Activated CD8-positive, alpha-beta T cell treated with anti-CD3 and anti-CD28 coated beads for 36 hours (primary cell): Measurements from ENCODE around the gene MRPS6. TPM values are rescaled to one million over a fixed set of nuclear protein-coding genes. Genes with fewer than 3 reads are reported as not detected.
A peak's percentile ranks its signal among the peaks of the same experiment; 100 is the strongest.

ENCODE experiments used
- ATAC-seq: fragments of 200-7000 bp; cut with Tn5 transposase; one replicate; pipeline ENCODE4 v1.10.0; 2021; ENCODE audit warnings: mild to moderate bottlenecking, moderate library complexity
- CTCF ChIA-PET: fragments of 350-600 bp; sonication (Branson Sonifier 250); formaldehyde crosslinking; loops from one replicate; lab custom pipeline; 2021; ENCODE audit warnings: antibody characterized with exemption; lab: Charles Lee
- POLR2A ChIA-PET: fragments of 350-600 bp; sonication (Branson Sonifier 250); formaldehyde crosslinking; loops from one replicate; lab custom pipeline; 2021; ENCODE audit warnings: antibody characterized with exemption; lab: Charles Lee
- DNase-seq: peaks from one replicate; pipeline ENCODE4 v3.0.0-alpha.2; 2020
- H3K27ac Mint-ChIP-seq: one replicate; pipeline ENCODE4 v1.8.0; 2021; ENCODE audit warnings: mild to moderate bottlenecking, mixed read lengths
- H3K27me3 Mint-ChIP-seq: one replicate; pipeline ENCODE4 v1.8.0; 2021; ENCODE audit warnings: mixed read lengths
- H3K36me3 Mint-ChIP-seq: one replicate; pipeline ENCODE4 v1.8.0; 2021; ENCODE audit warnings: low read depth, mixed read lengths
- H3K4me1 Mint-ChIP-seq: one replicate; pipeline ENCODE4 v1.8.0; 2021; ENCODE audit warnings: low read depth, mixed read lengths
- H3K4me3 Mint-ChIP-seq: one replicate; pipeline ENCODE4 v1.8.0; 2021; ENCODE audit warnings: mild to moderate bottlenecking, moderate library complexity, mixed read lengths
- H3K9me3 Mint-ChIP-seq: one replicate; pipeline ENCODE4 v1.8.0; 2021; ENCODE audit warnings: mixed read lengths
- intact Hi-C: fragments of 100-400 bp; cut with micrococcal nuclease; formaldehyde crosslinking; loops from one replicate; pipeline ENCODE4 v1.10.0; 2022
- total RNA-seq, 2 experiments: library from RNA; stranded (reverse); gene quantifications; one replicate each; pipeline ENCODE4 v1.2.3, GENCODE V29; 2021
- TF ChIP-seq, protein P1 (sequence below): fragments of 200-600 bp; IDR thresholded peaks from one replicate; pipeline ENCODE4 v1.8.0; 2022; ENCODE audit warnings: antibody characterized with exemption, mild to moderate bottlenecking

MRPS6 gene
- total RNA-seq, 2 experiments from 2014 or later: 93.9 to 95.2 TPM

DNA sequence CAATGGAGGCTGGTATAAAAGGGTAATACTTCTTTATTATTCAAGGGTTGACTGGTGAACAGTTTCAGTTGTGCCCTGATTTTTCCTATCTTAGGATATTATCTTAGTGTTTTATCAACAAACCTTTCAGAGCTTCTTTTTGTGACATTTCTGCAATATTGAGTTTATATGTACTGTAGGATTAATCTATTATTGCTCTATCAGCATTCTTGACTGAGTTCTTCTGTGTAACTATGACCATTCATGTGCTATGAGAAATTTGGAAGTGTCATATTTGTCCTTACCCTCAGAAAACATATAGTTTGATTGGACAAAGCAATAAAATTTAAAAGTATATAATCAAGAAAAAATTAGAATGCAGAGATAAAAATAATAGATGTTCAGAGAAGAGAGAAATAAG, 25.5 kb upstream of the MRPS6 start:
- Mint-ChIP-seq H3K27ac (no peak overlapping the region), H3K27me3 (no peaks in the 10 kb centered on the region), H3K4me1 (peaks cover 10% of the 10 kb centered on the region), H3K4me3 (no peak overlapping the region), H3K9me3 (no peaks in the 10 kb centered on the region), H3K36me3 (no peaks in the 10 kb centered on the region)
- ATAC-seq (no peak), DNase-seq (no peak)
- ChIA-PET POLR2A (interaction anchor here (0.7 to 0.9 kb wide), 2 partner anchors 52 to 185 kb away, joined by 3 read pairs; no protein-coding TSS in a partner anchor), CTCF (no interaction called here)
- intact Hi-C loops: no loop called here
- TF ChIP-seq, protein P1, sequence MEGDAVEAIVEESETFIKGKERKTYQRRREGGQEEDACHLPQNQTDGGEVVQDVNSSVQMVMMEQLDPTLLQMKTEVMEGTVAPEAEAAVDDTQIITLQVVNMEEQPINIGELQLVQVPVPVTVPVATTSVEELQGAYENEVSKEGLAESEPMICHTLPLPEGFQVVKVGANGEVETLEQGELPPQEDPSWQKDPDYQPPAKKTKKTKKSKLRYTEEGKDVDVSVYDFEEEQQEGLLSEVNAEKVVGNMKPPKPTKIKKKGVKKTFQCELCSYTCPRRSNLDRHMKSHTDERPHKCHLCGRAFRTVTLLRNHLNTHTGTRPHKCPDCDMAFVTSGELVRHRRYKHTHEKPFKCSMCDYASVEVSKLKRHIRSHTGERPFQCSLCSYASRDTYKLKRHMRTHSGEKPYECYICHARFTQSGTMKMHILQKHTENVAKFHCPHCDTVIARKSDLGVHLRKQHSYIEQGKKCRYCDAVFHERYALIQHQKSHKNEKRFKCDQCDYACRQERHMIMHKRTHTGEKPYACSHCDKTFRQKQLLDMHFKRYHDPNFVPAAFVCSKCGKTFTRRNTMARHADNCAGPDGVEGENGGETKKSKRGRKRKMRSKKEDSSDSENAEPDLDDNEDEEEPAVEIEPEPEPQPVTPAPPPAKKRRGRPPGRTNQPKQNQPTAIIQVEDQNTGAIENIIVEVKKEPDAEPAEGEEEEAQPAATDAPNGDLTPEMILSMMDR: no peak

DNA sequence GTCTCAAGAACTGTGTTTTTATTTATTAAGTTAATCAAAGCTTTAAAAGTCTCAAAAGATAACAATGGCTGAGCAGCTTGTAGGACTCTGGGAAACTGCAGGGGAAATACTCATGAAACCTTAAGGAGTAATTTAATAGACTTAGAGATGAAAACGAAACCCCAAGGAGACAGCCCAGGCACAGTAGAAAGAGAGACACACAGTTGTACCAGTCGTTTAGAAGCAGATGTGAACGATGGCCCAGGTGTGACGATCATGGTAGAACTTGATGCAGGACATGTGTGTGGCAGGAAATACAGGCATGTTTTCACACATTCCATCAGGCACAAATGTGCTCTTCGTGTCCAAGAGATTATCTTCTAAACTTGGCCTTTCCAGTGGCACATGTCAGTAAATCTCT, 21.2 kb upstream of the MRPS6 start:
- Mint-ChIP-seq H3K9me3 (no peaks in the 10 kb centered on the region), H3K4me3 (no peak overlapping the region)
- POLR2A ChIA-PET: interaction anchor here (0.6 kb wide), 1 partner anchor 21 kb away, joined by 3 read pairs; the partner anchor contains the start of genes MRPS6 and SLC5A3

DNA sequence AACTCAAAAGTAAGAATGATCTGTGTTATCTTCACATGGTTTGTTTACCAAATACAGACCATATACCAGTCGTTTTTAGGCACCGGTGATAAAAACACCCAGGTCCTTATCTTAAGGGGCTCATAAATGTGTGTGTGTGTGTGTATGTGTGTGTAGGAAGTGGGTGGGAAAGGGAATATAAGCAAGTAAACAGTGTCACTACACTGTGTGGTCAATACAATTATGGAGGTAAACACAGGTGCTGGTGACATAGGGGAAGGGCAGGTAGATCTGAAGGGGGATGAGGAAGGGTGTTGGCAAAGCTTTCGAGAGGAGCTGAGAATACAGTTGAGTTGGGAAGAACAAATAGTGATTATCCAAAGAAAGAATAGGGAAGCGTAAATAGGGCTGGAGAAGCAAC, 19.1 kb upstream of the MRPS6 start:
- H3K4me3 Mint-ChIP-seq: no peak overlapping the region
- H3K36me3 Mint-ChIP-seq: no peaks in the 10 kb centered on the region
- ATAC-seq (no peak), DNase-seq (no peak)
- H3K27me3 Mint-ChIP-seq: no peaks in the 10 kb centered on the region
- no peaks in the 10 kb centered on the region for H3K4me1 Mint-ChIP-seq
- ChIA-PET CTCF (no interaction called here), POLR2A (no interaction called here)
- no peaks in the 10 kb centered on the region for H3K9me3 Mint-ChIP-seq
- H3K27ac Mint-ChIP-seq: no peak overlapping the region
- intact Hi-C loops: no loop called here
- TF ChIP-seq, protein P1: no peak

More for the DNA sequence above, 21.2 kb upstream of the MRPS6 start:
- intact Hi-C loops: no loop called here
- CTCF ChIA-PET: no interaction called here
- Mint-ChIP-seq H3K27ac (no peak overlapping the region), H3K36me3 (no peaks in the 10 kb centered on the region), H3K4me1 (no peaks in the 10 kb centered on the region), H3K27me3 (no peaks in the 10 kb centered on the region)
- no peak for ATAC-seq
- DNase-seq: no peak
- TF ChIP-seq, protein P1: no peak

DNA sequence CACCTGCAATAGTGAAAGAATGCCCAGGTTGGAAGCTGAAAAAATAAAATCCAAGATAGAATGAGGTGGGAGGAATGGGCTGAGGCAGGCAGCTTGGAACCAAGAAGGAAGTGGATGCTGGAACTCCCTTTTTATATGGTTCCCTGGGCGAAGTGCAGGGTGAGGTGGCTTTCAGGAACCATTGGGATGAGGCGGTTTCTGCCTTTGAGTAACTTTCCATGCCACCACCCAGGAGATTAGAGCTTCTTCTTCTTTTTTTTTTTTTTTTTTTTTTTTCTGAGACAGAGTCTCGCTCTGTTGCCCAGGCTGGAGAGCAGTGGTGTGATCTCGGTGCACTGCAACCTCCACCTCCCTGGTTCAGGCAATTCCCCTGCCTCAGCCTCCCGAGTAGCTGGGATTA, 17.8 kb upstream of the MRPS6 start:
- intact Hi-C loops: no loop called here
- no peak overlapping the region for H3K27ac Mint-ChIP-seq
- no peaks in the 10 kb centered on the region for H3K4me1 Mint-ChIP-seq
- H3K36me3 Mint-ChIP-seq: no peaks in the 10 kb centered on the region
- TF ChIP-seq, protein P1: no peak
- no peak overlapping the region for H3K4me3 Mint-ChIP-seq
- DNase-seq (no peak), ATAC-seq (no peak)
- no peaks in the 10 kb centered on the region for H3K9me3 Mint-ChIP-seq
- ChIA-PET CTCF (interaction anchor here (0.7 to 3.2 kb wide), 3 partner anchors 36 to 186 kb away, joined by 3 to 13 read pairs (median 5); no protein-coding TSS in a partner anchor), POLR2A (no interaction called here)
- no peaks in the 10 kb centered on the region for H3K27me3 Mint-ChIP-seq

DNA sequence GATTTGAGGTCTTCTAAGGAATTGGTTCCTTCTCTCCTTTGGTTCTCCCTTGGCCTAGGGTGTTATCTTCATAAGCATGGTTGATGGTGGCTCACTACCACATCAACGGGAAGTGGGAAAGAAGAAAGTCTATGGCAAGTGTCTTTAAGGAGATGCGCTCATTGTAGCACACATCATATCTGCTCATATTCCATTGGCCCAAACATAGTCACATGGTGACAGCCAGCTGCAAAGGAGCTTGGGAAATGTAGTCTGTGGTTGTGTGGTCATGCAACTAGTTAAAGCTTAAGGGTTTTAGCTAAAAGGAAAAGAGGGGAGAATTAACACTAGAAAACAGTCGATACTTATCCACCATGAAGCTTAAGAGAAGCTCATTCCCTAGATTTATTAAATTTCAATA, 11.4 kb upstream of the MRPS6 start:
- ChIA-PET CTCF (interaction anchor here (1.2 to 1.4 kb wide), 2 partner anchors 137 to 286 kb away, joined by 3 to 4 read pairs; no protein-coding TSS in a partner anchor), POLR2A (interaction anchor here (0.9 to 1.2 kb wide), 2 partner anchors 12 to 31 kb away, joined by 3 to 4 read pairs; partner anchors contain the start of genes MRPS6 and SLC5A3)
- Mint-ChIP-seq H3K9me3 (peaks cover 3% of the 10 kb centered on the region), H3K4me3 (no peak overlapping the region), H3K36me3 (no peaks in the 10 kb centered on the region), H3K4me1 (no peaks in the 10 kb centered on the region), H3K27ac (no peak overlapping the region), H3K27me3 (no peaks in the 10 kb centered on the region)
- DNase-seq (peak; percentile 29), ATAC-seq (peak; percentile 66)
- TF ChIP-seq, protein P1: peak; percentile 3
- intact Hi-C loops: no loop called here
